ENCODE data around the gene FAM135A. TPM values are rescaled to one million over a fixed set of nuclear protein-coding genes. Genes with fewer than 3 reads are reported as not detected.

Gene FAM135A
- total and polyA plus RNA-seq, 9 of the 15 experiments (the other 6 are each of a cell fraction or from before 2014, with no cell fraction given): 7.4 to 32.9 (median 19.2) TPM

DNA sequence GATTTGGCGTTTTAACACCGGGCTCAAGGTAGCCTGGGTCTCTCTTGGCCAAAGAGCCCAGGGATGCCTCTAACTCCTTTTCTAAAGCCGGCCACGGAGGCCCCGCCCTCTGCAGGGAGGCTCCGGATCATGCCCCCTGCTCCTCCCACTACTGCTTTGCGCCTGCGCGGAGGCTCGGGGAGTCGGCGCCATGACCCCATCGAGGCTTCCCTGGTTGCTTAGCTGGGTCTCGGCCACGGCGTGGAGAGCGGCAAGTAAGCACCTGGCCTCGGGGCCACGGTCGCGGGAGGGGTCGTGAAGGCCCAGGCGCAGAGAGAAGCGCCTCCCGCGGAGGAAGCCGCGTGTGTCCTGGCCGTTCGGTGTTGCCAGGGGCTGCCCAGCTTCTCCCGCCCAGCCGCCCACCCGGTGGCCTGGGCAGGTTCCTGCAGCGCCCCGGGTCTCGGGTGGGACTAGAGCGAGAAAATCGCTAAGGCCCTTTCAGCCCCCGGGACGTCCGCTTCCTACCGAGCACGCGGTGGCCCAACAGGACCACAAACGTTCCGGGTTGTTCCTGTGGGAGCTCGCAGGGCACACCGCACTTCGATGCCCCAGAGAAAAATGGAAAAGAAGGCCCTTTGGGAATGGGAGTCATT lies 153.6 kb downstream of the FAM135A start, which contains the start of gene SDHAF4 (continued):
- TF ChIP-seq, protein P1, sequence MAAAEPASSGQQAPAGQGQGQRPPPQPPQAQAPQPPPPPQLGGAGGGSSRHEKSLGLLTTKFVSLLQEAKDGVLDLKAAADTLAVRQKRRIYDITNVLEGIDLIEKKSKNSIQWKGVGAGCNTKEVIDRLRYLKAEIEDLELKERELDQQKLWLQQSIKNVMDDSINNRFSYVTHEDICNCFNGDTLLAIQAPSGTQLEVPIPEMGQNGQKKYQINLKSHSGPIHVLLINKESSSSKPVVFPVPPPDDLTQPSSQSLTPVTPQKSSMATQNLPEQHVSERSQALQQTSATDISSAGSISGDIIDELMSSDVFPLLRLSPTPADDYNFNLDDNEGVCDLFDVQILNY (CRISPR knock-in tag; IDR thresholded peaks at IDR 0.05): no peak
- TF ChIP-seq IRF2 (CRISPR knock-in tag; IDR thresholded peaks at IDR 0.05): no peak
- TF ChIP-seq EZH2 (IDR thresholded peaks at IDR 0.05; ENCODE audit: borderline replicate concordance, low read depth, low read length): no peak
- TF ChIP-seq, protein P2, sequence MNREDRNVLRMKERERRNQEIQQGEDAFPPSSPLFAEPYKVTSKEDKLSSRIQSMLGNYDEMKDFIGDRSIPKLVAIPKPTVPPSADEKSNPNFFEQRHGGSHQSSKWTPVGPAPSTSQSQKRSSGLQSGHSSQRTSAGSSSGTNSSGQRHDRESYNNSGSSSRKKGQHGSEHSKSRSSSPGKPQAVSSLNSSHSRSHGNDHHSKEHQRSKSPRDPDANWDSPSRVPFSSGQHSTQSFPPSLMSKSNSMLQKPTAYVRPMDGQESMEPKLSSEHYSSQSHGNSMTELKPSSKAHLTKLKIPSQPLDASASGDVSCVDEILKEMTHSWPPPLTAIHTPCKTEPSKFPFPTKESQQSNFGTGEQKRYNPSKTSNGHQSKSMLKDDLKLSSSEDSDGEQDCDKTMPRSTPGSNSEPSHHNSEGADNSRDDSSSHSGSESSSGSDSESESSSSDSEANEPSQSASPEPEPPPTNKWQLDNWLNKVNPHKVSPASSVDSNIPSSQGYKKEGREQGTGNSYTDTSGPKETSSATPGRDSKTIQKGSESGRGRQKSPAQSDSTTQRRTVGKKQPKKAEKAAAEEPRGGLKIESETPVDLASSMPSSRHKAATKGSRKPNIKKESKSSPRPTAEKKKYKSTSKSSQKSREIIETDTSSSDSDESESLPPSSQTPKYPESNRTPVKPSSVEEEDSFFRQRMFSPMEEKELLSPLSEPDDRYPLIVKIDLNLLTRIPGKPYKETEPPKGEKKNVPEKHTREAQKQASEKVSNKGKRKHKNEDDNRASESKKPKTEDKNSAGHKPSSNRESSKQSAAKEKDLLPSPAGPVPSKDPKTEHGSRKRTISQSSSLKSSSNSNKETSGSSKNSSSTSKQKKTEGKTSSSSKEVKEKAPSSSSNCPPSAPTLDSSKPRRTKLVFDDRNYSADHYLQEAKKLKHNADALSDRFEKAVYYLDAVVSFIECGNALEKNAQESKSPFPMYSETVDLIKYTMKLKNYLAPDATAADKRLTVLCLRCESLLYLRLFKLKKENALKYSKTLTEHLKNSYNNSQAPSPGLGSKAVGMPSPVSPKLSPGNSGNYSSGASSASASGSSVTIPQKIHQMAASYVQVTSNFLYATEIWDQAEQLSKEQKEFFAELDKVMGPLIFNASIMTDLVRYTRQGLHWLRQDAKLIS (CRISPR knock-in tag; IDR thresholded peaks at IDR 0.05): no peak
- peak; percentile 90 for TF ChIP-seq ZFX (CRISPR knock-in tag; IDR thresholded peaks at IDR 0.05)
- no peak for TF ChIP-seq ETS2 (tag; IDR thresholded peaks at IDR 0.05; ENCODE audit: borderline replicate concordance, poor library complexity, severe bottlenecking)
- no peak for TF ChIP-seq SIN3A (IDR thresholded peaks at IDR 0.05; ENCODE audit: borderline replicate concordance in 2 of 2, control insufficient read depth in 1 of 2, low read depth in 2 of 2, low read length in 2 of 2)
- TF ChIP-seq ZNF584 (CRISPR knock-in tag; IDR thresholded peaks at IDR 0.05; ENCODE audit: low read depth): no peak
- peak; percentile 49 for TF ChIP-seq GABPB1 (CRISPR knock-in tag; IDR thresholded peaks at IDR 0.05)
- no peak for TF ChIP-seq ZNF23 (CRISPR knock-in tag; IDR thresholded peaks at IDR 0.05)
- 0 out of 2 replicates have a peak, but pooled peaks have one; percentile 15 for TF ChIP-seq E2F3 (CRISPR knock-in tag; IDR thresholded peaks at IDR 0.05)
- TF ChIP-seq, protein P3, sequence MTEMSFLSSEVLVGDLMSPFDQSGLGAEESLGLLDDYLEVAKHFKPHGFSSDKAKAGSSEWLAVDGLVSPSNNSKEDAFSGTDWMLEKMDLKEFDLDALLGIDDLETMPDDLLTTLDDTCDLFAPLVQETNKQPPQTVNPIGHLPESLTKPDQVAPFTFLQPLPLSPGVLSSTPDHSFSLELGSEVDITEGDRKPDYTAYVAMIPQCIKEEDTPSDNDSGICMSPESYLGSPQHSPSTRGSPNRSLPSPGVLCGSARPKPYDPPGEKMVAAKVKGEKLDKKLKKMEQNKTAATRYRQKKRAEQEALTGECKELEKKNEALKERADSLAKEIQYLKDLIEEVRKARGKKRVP (CRISPR knock-in tag; IDR thresholded peaks at IDR 0.05): no peak
- TF ChIP-seq, protein P4, sequence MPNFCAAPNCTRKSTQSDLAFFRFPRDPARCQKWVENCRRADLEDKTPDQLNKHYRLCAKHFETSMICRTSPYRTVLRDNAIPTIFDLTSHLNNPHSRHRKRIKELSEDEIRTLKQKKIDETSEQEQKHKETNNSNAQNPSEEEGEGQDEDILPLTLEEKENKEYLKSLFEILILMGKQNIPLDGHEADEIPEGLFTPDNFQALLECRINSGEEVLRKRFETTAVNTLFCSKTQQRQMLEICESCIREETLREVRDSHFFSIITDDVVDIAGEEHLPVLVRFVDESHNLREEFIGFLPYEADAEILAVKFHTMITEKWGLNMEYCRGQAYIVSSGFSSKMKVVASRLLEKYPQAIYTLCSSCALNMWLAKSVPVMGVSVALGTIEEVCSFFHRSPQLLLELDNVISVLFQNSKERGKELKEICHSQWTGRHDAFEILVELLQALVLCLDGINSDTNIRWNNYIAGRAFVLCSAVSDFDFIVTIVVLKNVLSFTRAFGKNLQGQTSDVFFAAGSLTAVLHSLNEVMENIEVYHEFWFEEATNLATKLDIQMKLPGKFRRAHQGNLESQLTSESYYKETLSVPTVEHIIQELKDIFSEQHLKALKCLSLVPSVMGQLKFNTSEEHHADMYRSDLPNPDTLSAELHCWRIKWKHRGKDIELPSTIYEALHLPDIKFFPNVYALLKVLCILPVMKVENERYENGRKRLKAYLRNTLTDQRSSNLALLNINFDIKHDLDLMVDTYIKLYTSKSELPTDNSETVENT (CRISPR knock-in tag; IDR thresholded peaks at IDR 0.05): no peak; the same call in none of the 2 replicates
- TF ChIP-seq, protein P5, sequence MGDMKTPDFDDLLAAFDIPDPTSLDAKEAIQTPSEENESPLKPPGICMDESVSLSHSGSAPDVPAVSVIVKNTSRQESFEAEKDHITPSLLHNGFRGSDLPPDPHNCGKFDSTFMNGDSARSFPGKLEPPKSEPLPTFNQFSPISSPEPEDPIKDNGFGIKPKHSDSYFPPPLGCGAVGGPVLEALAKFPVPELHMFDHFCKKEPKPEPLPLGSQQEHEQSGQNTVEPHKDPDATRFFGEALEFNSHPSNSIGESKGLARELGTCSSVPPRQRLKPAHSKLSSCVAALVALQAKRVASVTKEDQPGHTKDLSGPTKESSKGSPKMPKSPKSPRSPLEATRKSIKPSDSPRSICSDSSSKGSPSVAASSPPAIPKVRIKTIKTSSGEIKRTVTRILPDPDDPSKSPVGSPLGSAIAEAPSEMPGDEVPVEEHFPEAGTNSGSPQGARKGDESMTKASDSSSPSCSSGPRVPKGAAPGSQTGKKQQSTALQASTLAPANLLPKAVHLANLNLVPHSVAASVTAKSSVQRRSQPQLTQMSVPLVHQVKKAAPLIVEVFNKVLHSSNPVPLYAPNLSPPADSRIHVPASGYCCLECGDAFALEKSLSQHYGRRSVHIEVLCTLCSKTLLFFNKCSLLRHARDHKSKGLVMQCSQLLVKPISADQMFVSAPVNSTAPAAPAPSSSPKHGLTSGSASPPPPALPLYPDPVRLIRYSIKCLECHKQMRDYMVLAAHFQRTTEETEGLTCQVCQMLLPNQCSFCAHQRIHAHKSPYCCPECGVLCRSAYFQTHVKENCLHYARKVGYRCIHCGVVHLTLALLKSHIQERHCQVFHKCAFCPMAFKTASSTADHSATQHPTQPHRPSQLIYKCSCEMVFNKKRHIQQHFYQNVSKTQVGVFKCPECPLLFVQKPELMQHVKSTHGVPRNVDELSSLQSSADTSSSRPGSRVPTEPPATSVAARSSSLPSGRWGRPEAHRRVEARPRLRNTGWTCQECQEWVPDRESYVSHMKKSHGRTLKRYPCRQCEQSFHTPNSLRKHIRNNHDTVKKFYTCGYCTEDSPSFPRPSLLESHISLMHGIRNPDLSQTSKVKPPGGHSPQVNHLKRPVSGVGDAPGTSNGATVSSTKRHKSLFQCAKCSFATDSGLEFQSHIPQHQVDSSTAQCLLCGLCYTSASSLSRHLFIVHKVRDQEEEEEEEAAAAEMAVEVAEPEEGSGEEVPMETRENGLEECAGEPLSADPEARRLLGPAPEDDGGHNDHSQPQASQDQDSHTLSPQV (IDR thresholded peaks at IDR 0.05): peak; percentile 68; the same call in 1 of the 2 replicates
